Frontal cortex (tissue), 4 donors: ENCODE measurements around the gene UGT2B11. TPM values are rescaled to one million over a fixed set of nuclear protein-coding genes. Genes with fewer than 3 reads are reported as not detected.
"Not testable (repeated sequence)": the region's sequence is repeated elsewhere in the genome, so short reads cannot be mapped to it uniquely, and the experiment has no call there.

Experiments
- DNase-seq, 2 donors: peaks; one replicate each; pipeline ENCODE4 v3.0.0; 2012; ENCODE audit warnings: low spot score in 2 of 2
- FAIRE-seq: peaks from 2 replicates; lab custom pipeline; 2012; peaks lifted over from hg19 to GRCh38; lab: Jason Lieb, UNC
- total RNA-seq: library from RNA; depleted of rRNA; stranded (reverse); fragments of >200 nt; gene quantifications from one replicate; pipeline ENCODE4 v1.2.3, GENCODE V29; 2014
- donor health status: control.
- donor health status: control.
- donor health status: control.

Gene UGT2B11
- total RNA-seq, result not detected

GRCh38 chr4:69214716-69215115 lies at the start of gene UGT2B11:
UGT2B11 (minus strand) TSS chr4:69214748; CDS start chr4:69214722, 26 bp downstream.
- FAIRE-seq (no peak), DNase-seq (no peak)

- not testable (repeated sequence) for DNase-seq, FAIRE-seq
Measured at GRCh38 chr4:69253147-69253772, 38.7 kb upstream of the UGT2B11 start.

GRCh38 chr4:69250884-69251283 lies 36.3 kb upstream of the UGT2B11 start:
- peak; percentile 45 for FAIRE-seq
- DNase-seq, result not testable (repeated sequence)

- not testable (repeated sequence) for DNase-seq, FAIRE-seq
Measured at GRCh38 chr4:69242562-69243240, 28.2 kb upstream of the UGT2B11 start.

- not testable (repeated sequence) for FAIRE-seq, DNase-seq
Measured at GRCh38 chr4:69241746-69242145, 27.2 kb upstream of the UGT2B11 start.

GRCh38 chr4:69240787-69241186 lies 26.2 kb upstream of the UGT2B11 start:
- FAIRE-seq, DNase-seq: not testable (repeated sequence)

- FAIRE-seq (no peak), DNase-seq (no peak)
Measured at GRCh38 chr4:69239557-69240168, 25.1 kb upstream of the UGT2B11 start.

GRCh38 chr4:69239092-69239491 lies 24.5 kb upstream of the UGT2B11 start:
- FAIRE-seq, result no peak

GRCh38 chr4:69224891-69225290 lies 10.3 kb upstream of the UGT2B11 start:
- no peak for DNase-seq
- FAIRE-seq, result no peak

More at GRCh38 chr4:69239092-69239491, 24.5 kb upstream of the UGT2B11 start:
- no peak for DNase-seq

GRCh38 chr4:69223277-69223676 lies 8.7 kb upstream of the UGT2B11 start:
- FAIRE-seq, DNase-seq: not testable (repeated sequence)

- not testable (repeated sequence) for DNase-seq, FAIRE-seq
Measured at GRCh38 chr4:69218491-69218890, 3.9 kb upstream of the UGT2B11 start.

- FAIRE-seq, result no peak
- no peak for DNase-seq
Measured at GRCh38 chr4:69210911-69211310, 3.6 kb downstream of the UGT2B11 start.

GRCh38 chr4:69198506-69198905 lies 16.0 kb downstream of the UGT2B11 start:
- DNase-seq, FAIRE-seq: not testable (repeated sequence)

GRCh38 chr4:69196209-69196965 lies 18.2 kb downstream of the UGT2B11 start:
- FAIRE-seq (no peak), DNase-seq (no peak)

- DNase-seq (no peak), FAIRE-seq (no peak)
Measured at GRCh38 chr4:69194166-69194565, 20.4 kb downstream of the UGT2B11 start.

GRCh38 chr4:69191905-69192304 lies 22.6 kb downstream of the UGT2B11 start:
- not testable (repeated sequence) for FAIRE-seq, DNase-seq

GRCh38 chr4:69190621-69191020 lies 23.9 kb downstream of the UGT2B11 start:
- not testable (repeated sequence) for DNase-seq, FAIRE-seq

- DNase-seq, FAIRE-seq: not testable (repeated sequence)
Measured at GRCh38 chr4:69181519-69182169, 32.9 kb downstream of the UGT2B11 start.

GRCh38 chr4:69179817-69180216 lies 34.7 kb downstream of the UGT2B11 start:
- not testable (repeated sequence) for FAIRE-seq, DNase-seq
